GM23338 (cell line): ENCODE results near the gene MARF1. TPM values are rescaled to one million over a fixed set of nuclear protein-coding genes. Genes with fewer than 3 reads are reported as not detected.
"Not testable (repeated sequence)": the region's sequence is repeated elsewhere in the genome, so short reads cannot be mapped to it uniquely, and the experiment has no call there.

ENCODE experiments used
- ATAC-seq: fragments of 200-7000 bp; cut with Tn5 transposase; 3 replicates; pipeline ENCODE4 v1.9.1; 2020
- DNase-seq: peaks from one replicate; pipeline ENCODE4 v3.0.0-alpha.2; 2015; ENCODE audit warnings: low spot score
- H2AFZ ChIP-seq: fragments of 200-600 bp; sonication (generic); 2 replicates; pipeline ENCODE4 v1.8.0; 2016; ENCODE audit warnings: antibody characterized with exemption, mild to moderate bottlenecking, moderate library complexity
- H3F3A ChIP-seq: fragments of 200-600 bp; sonication (generic); replicated peaks from 2 replicates; pipeline ENCODE4 v1.8.0; 2017; ENCODE audit warnings: antibody characterized with exemption, mixed run types, low read depth
- H3K27ac ChIP-seq: fragments of 200-600 bp; sonication (generic); 2 replicates; pipeline ENCODE4 v1.6.1; 2016; ENCODE audit warnings: low read depth
- H3K27me3 ChIP-seq: fragments of 200-600 bp; sonication (generic); 2 replicates; pipeline ENCODE4 v1.8.0; 2016; ENCODE audit warnings: mild to moderate bottlenecking, mixed run types, moderate library complexity; ENCODE audit not compliant: insufficient read depth
- H3K36me3 ChIP-seq: fragments of 200-600 bp; sonication (generic); 2 replicates; pipeline ENCODE4 v1.8.0; 2016; ENCODE audit warnings: mild to moderate bottlenecking; ENCODE audit not compliant: insufficient read depth
- H3K4me1 ChIP-seq: fragments of 200-600 bp; sonication (generic); 2 replicates; pipeline ENCODE4 v1.8.0; 2016; ENCODE audit warnings: mild to moderate bottlenecking, moderate library complexity; ENCODE audit not compliant: insufficient read depth
- H3K4me2 ChIP-seq: fragments of 200-600 bp; sonication (generic); 2 replicates; pipeline ENCODE4 v1.7.1; 2017; ENCODE audit warnings: mixed run types
- H3K4me3 ChIP-seq: fragments of 200-600 bp; sonication (generic); 2 replicates; pipeline ENCODE4 v1.6.1; 2016; ENCODE audit warnings: mixed run types
- H3K79me2 ChIP-seq: fragments of 200-600 bp; sonication (generic); replicated peaks from 2 replicates; pipeline ENCODE4 v1.8.0; 2017; ENCODE audit warnings: mild to moderate bottlenecking; ENCODE audit not compliant: insufficient read depth
- H3K9me2 ChIP-seq: fragments of 200-600 bp; sonication (generic); 2 replicates; pipeline ENCODE4 v1.8.0; 2017; ENCODE audit not compliant: insufficient read depth
- H4K20me1 ChIP-seq: fragments of 200-600 bp; sonication (generic); replicated peaks from 2 replicates; pipeline ENCODE4 v1.8.0; 2017; ENCODE audit warnings: mild to moderate bottlenecking; ENCODE audit not compliant: insufficient read depth
- H3K27ac Mint-ChIP-seq: 2 replicates; pipeline ENCODE4 v1.8.0; 2020; ENCODE audit warnings: inconsistent platforms, mild to moderate bottlenecking, moderate library complexity, mixed read lengths
- H3K27me3 Mint-ChIP-seq: 3 replicates; pipeline ENCODE4 v1.8.0; 2022; ENCODE audit warnings: low read depth, mild to moderate bottlenecking, moderate library complexity, mixed read lengths, inconsistent platforms; ENCODE audit not compliant: insufficient read depth, poor library complexity
- H3K36me3 Mint-ChIP-seq: 3 replicates; pipeline ENCODE4 v1.8.0; 2021; ENCODE audit warnings: low read depth, mild to moderate bottlenecking, inconsistent platforms, moderate library complexity, mixed read lengths
- H3K4me1 Mint-ChIP-seq: 3 replicates; pipeline ENCODE4 v1.8.0; 2020; ENCODE audit warnings: mild to moderate bottlenecking, inconsistent platforms, mixed read lengths
- H3K4me3 Mint-ChIP-seq: 3 replicates; pipeline ENCODE4 v1.8.0; 2021; ENCODE audit warnings: moderate library complexity, mild to moderate bottlenecking, inconsistent platforms, mixed read lengths
- H3K9me3 Mint-ChIP-seq: 3 replicates; pipeline ENCODE4 v1.8.0; 2020; ENCODE audit warnings: moderate library complexity, mild to moderate bottlenecking, inconsistent platforms, mixed read lengths
- CREB1 ChIP-seq: fragments of 250-450 bp; sonication (Bioruptor Pico); IDR thresholded peaks from 2 replicates; pipeline ENCODE4 v1.5.0; 2020; ENCODE audit warnings: low read depth, mild to moderate bottlenecking, moderate library complexity
- polyA plus RNA-seq: library from polyadenylated mRNA; unstranded; fragments of >200 nt; fragmentation: Nextera tagmentation; extraction: Ambion mirVana; gene quantifications from 2 replicates; pipeline ENCODE4 v1.2.1, GENCODE V29; 2016
- total RNA-seq: library from RNA; depleted of rRNA; stranded (reverse); fragments of >200 nt; shearing (Covaris generic); gene quantifications from 2 replicates; pipeline ENCODE4 v1.2.3, GENCODE V29; 2014
- TF ChIP-seq, protein P1 (sequence below): fragments of 250-450 bp; sonication (Bioruptor Pico); IDR thresholded peaks from 2 replicates; pipeline ENCODE4 v1.5.0; 2020; ENCODE audit warnings: mild to moderate bottlenecking, moderate library complexity

Gene MARF1
- total and polyA plus RNA-seq, 2 experiments from 2014 or later: 8.3 to 16.0 TPM

DNA sequence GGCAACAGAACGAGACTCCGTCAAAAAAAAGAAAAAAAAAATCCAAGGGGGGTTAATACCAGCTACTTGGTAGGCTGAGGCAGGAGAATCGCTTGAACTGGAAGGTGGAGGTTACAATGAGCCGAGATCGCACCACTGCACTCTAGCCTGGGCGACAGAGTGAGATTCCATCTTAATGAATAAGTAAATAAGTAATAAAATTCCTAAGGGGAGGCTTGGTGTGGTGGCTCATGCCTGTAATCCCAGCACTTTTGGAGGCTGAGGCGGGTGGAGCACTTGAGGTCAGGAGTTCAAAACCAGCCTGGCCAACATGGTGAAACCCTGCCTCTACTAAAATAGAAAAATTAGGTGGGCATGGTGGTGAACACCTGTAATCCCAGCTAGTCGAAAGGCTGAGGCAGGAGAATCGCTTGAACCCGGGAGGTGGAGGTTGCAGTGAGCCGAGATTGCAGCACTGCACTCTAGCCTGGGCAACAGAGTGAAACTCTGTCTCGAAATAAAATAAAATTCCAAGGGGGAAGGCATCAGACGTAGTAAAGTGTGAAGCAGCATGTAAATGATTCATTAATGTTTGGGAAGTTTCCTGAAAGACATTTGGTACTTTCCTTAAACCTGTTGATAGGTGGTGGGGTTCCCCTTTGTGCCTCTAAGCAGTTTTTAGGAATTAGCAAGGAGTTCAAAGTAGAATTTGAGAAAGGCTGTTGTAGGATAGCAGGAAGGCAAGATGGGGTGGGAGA, 3.8 kb upstream of the MARF1 start:
- H3K9me2 ChIP-seq, H3K4me3 ChIP-seq, H3K36me3 Mint-ChIP-seq, H3K9me3 Mint-ChIP-seq, H3K4me3 Mint-ChIP-seq, H2AFZ ChIP-seq, H3K27me3 ChIP-seq, H3K4me1 ChIP-seq, H3K36me3 ChIP-seq, H3K27ac ChIP-seq, ATAC-seq, H3K4me2 ChIP-seq, DNase-seq, H3K27ac Mint-ChIP-seq, H4K20me1 ChIP-seq: not testable (repeated sequence)
- Mint-ChIP-seq H3K4me1 (peaks cover 12% of the 10 kb centered on the region), H3K27me3 (peaks cover 11% of the 10 kb centered on the region)
- Histone ChIP-seq H3F3A (peaks cover 14% of the 10 kb centered on the region), H3K79me2 (peaks cover 19% of the 10 kb centered on the region)

DNA sequence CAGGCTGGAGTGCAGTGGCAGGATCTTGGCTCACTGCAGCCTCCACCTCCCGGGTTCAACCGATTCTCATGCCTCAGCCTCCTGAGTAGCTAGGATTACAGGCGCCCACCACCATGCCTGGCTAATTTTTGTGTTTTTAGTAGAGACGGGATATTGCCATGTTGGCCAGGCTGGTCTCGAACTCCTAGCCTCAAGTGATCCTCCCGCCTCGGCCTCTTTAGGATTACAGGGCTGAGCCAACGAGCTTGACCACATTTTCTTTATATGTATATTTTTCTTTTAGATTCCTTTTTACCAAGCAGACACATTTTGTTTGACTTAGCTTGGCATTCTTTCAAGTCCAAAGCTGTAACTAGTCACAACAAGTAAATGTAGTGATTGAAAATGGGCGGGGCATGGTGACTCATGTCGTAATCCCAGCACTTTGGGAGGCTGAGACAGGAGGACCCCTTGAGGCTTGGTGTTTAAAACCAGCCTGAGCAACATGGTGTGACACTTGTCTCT, 2.1 kb upstream of the MARF1 start:
- H3K36me3 ChIP-seq, H3K4me2 ChIP-seq, H3K9me3 Mint-ChIP-seq, H4K20me1 ChIP-seq, H3F3A ChIP-seq, H3K4me3 Mint-ChIP-seq, H3K27ac Mint-ChIP-seq, H3K27ac ChIP-seq, ATAC-seq, H3K27me3 Mint-ChIP-seq, H3K4me1 ChIP-seq, H3K36me3 Mint-ChIP-seq, H2AFZ ChIP-seq, H3K9me2 ChIP-seq, H3K4me3 ChIP-seq, H3K27me3 ChIP-seq: not testable (repeated sequence)
- DNase-seq: peak; percentile 63
- 0 out of 2 replicates have a peak, but pooled peaks have one; percentile 14 for TF ChIP-seq CREB1 (CRISPR knock-in tag)
- H3K79me2 ChIP-seq: peaks cover 24% of the 10 kb centered on the region
- H3K4me1 Mint-ChIP-seq: peaks cover 10% of the 10 kb centered on the region

DNA sequence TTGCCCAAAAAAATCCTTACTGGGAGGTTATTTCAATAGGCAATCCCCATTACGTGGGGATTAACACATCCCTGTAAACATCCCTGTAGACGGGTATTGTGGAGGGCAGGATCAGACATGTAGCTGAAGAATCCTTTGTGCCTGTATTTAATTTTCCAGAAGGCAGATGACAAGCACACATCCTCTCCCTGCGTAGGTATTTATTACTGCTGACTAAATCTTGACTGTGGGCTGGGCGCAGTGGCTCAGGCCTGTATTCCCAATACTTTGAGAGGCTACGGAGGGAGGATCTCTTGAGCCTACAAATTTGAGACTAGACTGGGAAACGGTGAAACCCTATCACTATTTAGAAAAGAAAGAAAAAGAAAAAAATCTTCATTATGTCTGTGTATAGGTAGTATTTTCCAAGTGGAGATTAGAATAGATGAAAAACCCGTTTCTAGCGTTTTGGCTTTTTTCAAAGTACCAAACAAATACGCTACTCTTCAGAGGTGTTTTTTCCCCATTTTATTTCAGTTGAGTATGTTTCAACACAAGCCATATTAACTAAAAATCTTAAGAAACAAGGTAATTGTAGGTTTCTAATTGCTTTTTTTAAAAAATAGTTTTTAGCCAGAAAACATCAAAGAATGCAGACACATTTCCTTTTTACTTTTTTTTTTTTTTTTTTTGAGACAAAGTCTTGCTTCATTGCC, 1.5 kb upstream of the MARF1 start:
- Mint-ChIP-seq H3K27ac (peak overlapping the region; percentile 63; the same call in 1 of the 2 replicates), H3K36me3 (0 out of 3 replicates have a peak, but pooled peaks cover 2% of the 10 kb centered on the region), H3K27me3 (no peaks in the 10 kb centered on the region), H3K9me3 (no peaks in the 10 kb centered on the region), H3K4me1 (peaks cover 10% of the 10 kb centered on the region), H3K4me3 (peak overlapping the region; percentile 89)
- TF ChIP-seq, protein P1, sequence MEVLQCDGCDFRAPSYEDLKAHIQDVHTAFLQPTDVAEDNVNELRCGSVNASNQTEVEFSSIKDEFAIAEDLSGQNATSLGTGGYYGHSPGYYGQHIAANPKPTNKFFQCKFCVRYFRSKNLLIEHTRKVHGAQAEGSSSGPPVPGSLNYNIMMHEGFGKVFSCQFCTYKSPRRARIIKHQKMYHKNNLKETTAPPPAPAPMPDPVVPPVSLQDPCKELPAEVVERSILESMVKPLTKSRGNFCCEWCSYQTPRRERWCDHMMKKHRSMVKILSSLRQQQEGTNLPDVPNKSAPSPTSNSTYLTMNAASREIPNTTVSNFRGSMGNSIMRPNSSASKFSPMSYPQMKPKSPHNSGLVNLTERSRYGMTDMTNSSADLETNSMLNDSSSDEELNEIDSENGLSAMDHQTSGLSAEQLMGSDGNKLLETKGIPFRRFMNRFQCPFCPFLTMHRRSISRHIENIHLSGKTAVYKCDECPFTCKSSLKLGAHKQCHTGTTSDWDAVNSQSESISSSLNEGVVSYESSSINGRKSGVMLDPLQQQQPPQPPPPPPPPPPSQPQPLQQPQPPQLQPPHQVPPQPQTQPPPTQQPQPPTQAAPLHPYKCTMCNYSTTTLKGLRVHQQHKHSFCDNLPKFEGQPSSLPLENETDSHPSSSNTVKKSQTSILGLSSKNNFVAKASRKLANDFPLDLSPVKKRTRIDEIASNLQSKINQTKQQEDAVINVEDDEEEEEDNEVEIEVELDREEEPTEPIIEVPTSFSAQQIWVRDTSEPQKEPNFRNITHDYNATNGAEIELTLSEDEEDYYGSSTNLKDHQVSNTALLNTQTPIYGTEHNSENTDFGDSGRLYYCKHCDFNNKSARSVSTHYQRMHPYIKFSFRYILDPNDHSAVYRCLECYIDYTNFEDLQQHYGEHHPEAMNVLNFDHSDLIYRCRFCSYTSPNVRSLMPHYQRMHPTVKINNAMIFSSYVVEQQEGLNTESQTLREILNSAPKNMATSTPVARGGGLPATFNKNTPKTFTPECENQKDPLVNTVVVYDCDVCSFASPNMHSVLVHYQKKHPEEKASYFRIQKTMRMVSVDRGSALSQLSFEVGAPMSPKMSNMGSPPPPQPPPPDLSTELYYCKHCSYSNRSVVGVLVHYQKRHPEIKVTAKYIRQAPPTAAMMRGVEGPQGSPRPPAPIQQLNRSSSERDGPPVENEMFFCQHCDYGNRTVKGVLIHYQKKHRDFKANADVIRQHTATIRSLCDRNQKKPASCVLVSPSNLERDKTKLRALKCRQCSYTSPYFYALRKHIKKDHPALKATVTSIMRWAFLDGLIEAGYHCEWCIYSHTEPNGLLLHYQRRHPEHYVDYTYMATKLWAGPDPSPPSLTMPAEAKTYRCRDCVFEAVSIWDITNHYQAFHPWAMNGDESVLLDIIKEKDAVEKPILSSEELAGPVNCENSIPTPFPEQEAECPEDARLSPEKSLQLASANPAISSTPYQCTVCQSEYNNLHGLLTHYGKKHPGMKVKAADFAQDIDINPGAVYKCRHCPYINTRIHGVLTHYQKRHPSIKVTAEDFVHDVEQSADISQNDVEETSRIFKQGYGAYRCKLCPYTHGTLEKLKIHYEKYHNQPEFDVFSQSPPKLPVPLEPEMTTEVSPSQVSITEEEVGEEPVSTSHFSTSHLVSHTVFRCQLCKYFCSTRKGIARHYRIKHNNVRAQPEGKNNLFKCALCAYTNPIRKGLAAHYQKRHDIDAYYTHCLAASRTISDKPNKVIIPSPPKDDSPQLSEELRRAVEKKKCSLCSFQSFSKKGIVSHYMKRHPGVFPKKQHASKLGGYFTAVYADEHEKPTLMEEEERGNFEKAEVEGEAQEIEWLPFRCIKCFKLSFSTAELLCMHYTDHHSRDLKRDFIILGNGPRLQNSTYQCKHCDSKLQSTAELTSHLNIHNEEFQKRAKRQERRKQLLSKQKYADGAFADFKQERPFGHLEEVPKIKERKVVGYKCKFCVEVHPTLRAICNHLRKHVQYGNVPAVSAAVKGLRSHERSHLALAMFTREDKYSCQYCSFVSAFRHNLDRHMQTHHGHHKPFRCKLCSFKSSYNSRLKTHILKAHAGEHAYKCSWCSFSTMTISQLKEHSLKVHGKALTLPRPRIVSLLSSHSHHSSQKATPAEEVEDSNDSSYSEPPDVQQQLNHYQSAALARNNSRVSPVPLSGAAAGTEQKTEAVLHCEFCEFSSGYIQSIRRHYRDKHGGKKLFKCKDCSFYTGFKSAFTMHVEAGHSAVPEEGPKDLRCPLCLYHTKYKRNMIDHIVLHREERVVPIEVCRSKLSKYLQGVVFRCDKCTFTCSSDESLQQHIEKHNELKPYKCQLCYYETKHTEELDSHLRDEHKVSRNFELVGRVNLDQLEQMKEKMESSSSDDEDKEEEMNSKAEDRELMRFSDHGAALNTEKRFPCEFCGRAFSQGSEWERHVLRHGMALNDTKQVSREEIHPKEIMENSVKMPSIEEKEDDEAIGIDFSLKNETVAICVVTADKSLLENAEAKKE: no peak
- Histone ChIP-seq H3F3A (peaks cover 6% of the 10 kb centered on the region), H2AFZ (0 out of 2 replicates have a peak overlapping the region, but pooled peaks have one; percentile 83), H3K27ac (no peak overlapping the region; the same call in 1 of the 2 replicates), H3K9me2 (no peaks in the 10 kb centered on the region), H4K20me1 (no peaks in the 10 kb centered on the region), H3K36me3 (no peaks in the 10 kb centered on the region), H3K4me3 (peak overlapping the region; percentile 84), H3K27me3 (no peaks in the 10 kb centered on the region), H3K79me2 (peaks cover 28% of the 10 kb centered on the region), H3K4me2 (peak overlapping the region; percentile 75; the same call in 1 of the 2 replicates), H3K4me1 (peaks cover 7% of the 10 kb centered on the region; the same call in 1 of the 2 replicates)
- peak; percentile 9 for DNase-seq
- no peak for ATAC-seq
